PC-3 (cell line): ENCODE data around the gene ACKR2.

Experiments used
- CTCF ChIP-seq: fragments of 300-600 bp; sonication (generic); conservative IDR thresholded peaks from 2 replicates; pipeline ENCODE4 v1.5.1; 2017; ENCODE audit warnings: antibody characterized with exemption, low read depth, mild to moderate bottlenecking, low read length
- EZH2 ChIP-seq: fragments of 300-600 bp; sonication (generic); IDR thresholded peaks from one replicate; pipeline ENCODE4 v1.6.1; 2017; ENCODE audit warnings: antibody characterized with exemption, mild to moderate bottlenecking, low read length; ENCODE audit not compliant: unreplicated experiment
- EZH2phosphoT487 ChIP-seq: fragments of 300-600 bp; sonication (generic); IDR thresholded peaks from 2 replicates; pipeline ENCODE4 v1.6.1; 2018; ENCODE audit warnings: mild to moderate bottlenecking, antibody characterized with exemption, low read length, borderline replicate concordance

GRCh38 chr3:42843713-42844411 is 34.6 kb downstream of the ACKR2 start:
- no peak for TF ChIP-seq CTCF
- TF ChIP-seq EZH2phosphoT487: no peak
- TF ChIP-seq EZH2: no peak
